Measurements from ENCODE around the gene TACC3.
A peak's percentile ranks its signal among the peaks of the same experiment; 100 is the strongest.

TACC3 gene

GRCh38 chr4:1759170-1759817 lies 38.0 kb downstream of the TACC3 start:
- no peak overlapping the region for H3K27ac ChIP-seq (ENCODE audit: extremely low read depth, low read depth, low read length)
- no peaks in the 10 kb centered on the region for H3K4me1 ChIP-seq (ENCODE audit: control insufficient read depth, insufficient read depth, low read length)
- H3K36me3 ChIP-seq (ENCODE audit: control insufficient read depth in 2 of 2, insufficient read depth in 1 of 2, low read length in 2 of 2): no peaks in the 10 kb centered on the region
- no peak overlapping the region for H3K4me3 ChIP-seq (ENCODE audit: low read depth, low read length)
- ChIA-PET CTCF (interaction anchor here (0.6 to 1.6 kb wide), 4 partner anchors 11 to 51 kb away, joined by 3 to 4 read pairs (median 3); no protein-coding TSS in a partner anchor), POLR2A (no interaction called here)
- TF ChIP-seq KLF1 (tag by site-specific recombination; IDR thresholded peaks at IDR 0.05) (peak; percentile 37; the same call in 1 of the 2 replicates), GLIS1 (tag by site-specific recombination; IDR thresholded peaks at IDR 0.05) (no peak), KLF17 (tag by site-specific recombination; IDR thresholded peaks at IDR 0.05) (no peak), ZNF510 (tag by site-specific recombination; IDR thresholded peaks at IDR 0.05; ENCODE audit: insufficient replicate concordance) (no peak), KLF8 (tag by site-specific recombination; IDR thresholded peaks at IDR 0.05) (0 out of 2 replicates have a peak, but pooled peaks have one; percentile 27)
- H3K9me3 ChIP-seq (ENCODE audit: control insufficient read depth, insufficient read depth, low read depth, low read length): no peaks in the 10 kb centered on the region

- POLR2A ChIA-PET: no interaction called here
- CTCF ChIA-PET: interaction anchor here (1.0 to 1.6 kb wide), 2 partner anchors 33 to 51 kb away, joined by 3 to 4 read pairs; no protein-coding TSS in a partner anchor
- TF ChIP-seq KLF8 (tag by site-specific recombination; IDR thresholded peaks at IDR 0.05): 0 out of 2 replicates have a peak, but pooled peaks have one; percentile 4
- no peak for TF ChIP-seq ZNF18 (tag by site-specific recombination; IDR thresholded peaks at IDR 0.05)
- peak; percentile 45; the same call in 1 of the 2 replicates for TF ChIP-seq ZBTB8A (tag by site-specific recombination; IDR thresholded peaks at IDR 0.05)
- TF ChIP-seq ZBTB10 (tag by site-specific recombination; IDR thresholded peaks at IDR 0.05): no peak
- no peak for TF ChIP-seq MEIS1 (CRISPR knock-in tag; IDR thresholded peaks at IDR 0.05; ENCODE audit: borderline replicate concordance)
- TF ChIP-seq PATZ1 (tag by site-specific recombination; IDR thresholded peaks at IDR 0.05): no peak
- no peak for TF ChIP-seq ZBTB20 (tag by site-specific recombination; IDR thresholded peaks at IDR 0.05)
These were observed 38.5 kb downstream of the TACC3 start for GRCh38 chr4:1759818-1760223.

GRCh38 chr4:1760521-1761071 lies 39.3 kb downstream of the TACC3 start:
- H3K36me3 ChIP-seq (ENCODE audit: control insufficient read depth in 2 of 2, insufficient read depth in 1 of 2, low read length in 2 of 2): no peaks in the 10 kb centered on the region
- H3K4me1 ChIP-seq (ENCODE audit: control insufficient read depth, insufficient read depth, low read length): no peaks in the 10 kb centered on the region
- H3K9me3 ChIP-seq (ENCODE audit: control insufficient read depth, insufficient read depth, low read depth, low read length): no peaks in the 10 kb centered on the region
- H3K4me3 ChIP-seq (ENCODE audit: low read depth, low read length): no peak overlapping the region
- ChIA-PET CTCF (no interaction called here), POLR2A (no interaction called here)
- H3K27ac ChIP-seq (ENCODE audit: extremely low read depth, low read depth, low read length): no peak overlapping the region
- TF ChIP-seq ZNF292 (tag by site-specific recombination; IDR thresholded peaks at IDR 0.05; ENCODE audit: borderline replicate concordance, low read depth): no peak
- TF ChIP-seq ZNF132 (tag by site-specific recombination; IDR thresholded peaks at IDR 0.05; ENCODE audit: borderline replicate concordance): no peak
- no peak for TF ChIP-seq ZBTB21 (tag by site-specific recombination; IDR thresholded peaks at IDR 0.05)
- TF ChIP-seq PATZ1 (tag by site-specific recombination; IDR thresholded peaks at IDR 0.05): peak; percentile 34; the same call in 1 of the 2 replicates
- no peak for TF ChIP-seq ZFP41 (tag by site-specific recombination; IDR thresholded peaks at IDR 0.05; ENCODE audit: borderline replicate concordance)
- TF ChIP-seq ELK4 (IDR thresholded peaks at IDR 0.05; ENCODE audit: borderline replicate concordance, low read depth, low read length): no peak
- TF ChIP-seq EGR2 (tag by site-specific recombination; IDR thresholded peaks at IDR 0.05; ENCODE audit: low read depth): peak; percentile 9; the same call in 1 of the 2 replicates

More at GRCh38 chr4:1759818-1760223, 38.5 kb downstream of the TACC3 start:
- Histone ChIP-seq H3K4me1 (ENCODE audit: control insufficient read depth, insufficient read depth, low read length) (no peaks in the 10 kb centered on the region), H3K36me3 (ENCODE audit: control insufficient read depth in 2 of 2, insufficient read depth in 1 of 2, low read length in 2 of 2) (no peaks in the 10 kb centered on the region), H3K27ac (ENCODE audit: extremely low read depth, low read depth, low read length) (no peak overlapping the region), H3K9me3 (ENCODE audit: control insufficient read depth, insufficient read depth, low read depth, low read length) (no peaks in the 10 kb centered on the region), H3K4me3 (ENCODE audit: low read depth, low read length) (no peak overlapping the region)

All from HEK293 (cell line).